ENCODE data around the gene GRAPL.
"Not testable (repeated sequence)": the region's sequence is repeated elsewhere in the genome, so short reads cannot be mapped to it uniquely, and the experiment has no call there.

- TF ChIP-seq, protein P1, sequence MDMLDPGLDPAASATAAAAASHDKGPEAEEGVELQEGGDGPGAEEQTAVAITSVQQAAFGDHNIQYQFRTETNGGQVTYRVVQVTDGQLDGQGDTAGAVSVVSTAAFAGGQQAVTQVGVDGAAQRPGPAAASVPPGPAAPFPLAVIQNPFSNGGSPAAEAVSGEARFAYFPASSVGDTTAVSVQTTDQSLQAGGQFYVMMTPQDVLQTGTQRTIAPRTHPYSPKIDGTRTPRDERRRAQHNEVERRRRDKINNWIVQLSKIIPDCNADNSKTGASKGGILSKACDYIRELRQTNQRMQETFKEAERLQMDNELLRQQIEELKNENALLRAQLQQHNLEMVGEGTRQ (CRISPR knock-in tag; IDR thresholded peaks at IDR 0.05): not testable (repeated sequence)
- not testable (repeated sequence) for TF ChIP-seq ATF6 (CRISPR knock-in tag; IDR thresholded peaks at IDR 0.05)
These were observed 47.0 kb downstream of the GRAPL start for GRCh38 chr17:19174422-19174821.

Measured in WTC11 (cell line).